WTC11 (cell line): ENCODE data around the gene MACF1. TPM values are rescaled to one million over a fixed set of nuclear protein-coding genes. Genes with fewer than 3 reads are reported as not detected.

Experiments used
- ATAC-seq: fragments of 200-7000 bp; cut with Tn5 transposase; 2 replicates; pipeline ENCODE4 v1.10.0; 2021; ENCODE audit warnings: mild to moderate bottlenecking, moderate library complexity
- CTCF ChIA-PET: fragments of 300-600 bp; sonication (Branson Sonifier 250); formaldehyde crosslinking; loops from one replicate; lab custom pipeline; 2021; ENCODE audit warnings: antibody characterized with exemption; lab: Charles Lee
- POLR2A ChIA-PET: fragments of 350-600 bp; sonication (Branson Sonifier 250); formaldehyde crosslinking; loops from one replicate; lab custom pipeline; 2021; ENCODE audit warnings: antibody characterized with exemption; lab: Charles Lee
- DNase-seq: peaks from one replicate; pipeline ENCODE4 v3.0.0; 2021; ENCODE audit warnings: low spot score
- H3K27ac Mint-ChIP-seq: 2 replicates; pipeline ENCODE4 v1.8.0; 2021; ENCODE audit warnings: mixed read lengths
- H3K27me3 Mint-ChIP-seq: 2 replicates; pipeline ENCODE4 v1.8.0; 2021; ENCODE audit warnings: low read depth, mild to moderate bottlenecking, moderate library complexity, mixed read lengths
- H3K36me3 Mint-ChIP-seq: 2 replicates; pipeline ENCODE4 v1.8.0; 2021; ENCODE audit warnings: mixed read lengths
- H3K4me1 Mint-ChIP-seq: 2 replicates; pipeline ENCODE4 v1.8.0; 2022; ENCODE audit warnings: mixed read lengths
- H3K4me3 Mint-ChIP-seq: 2 replicates; pipeline ENCODE4 v1.8.0; 2021; ENCODE audit warnings: mild to moderate bottlenecking, moderate library complexity, mixed read lengths
- H3K9me3 Mint-ChIP-seq: 2 replicates; pipeline ENCODE4 v1.8.0; 2021; ENCODE audit warnings: mixed read lengths
- ATF1 ChIP-seq: sonication (generic); formaldehyde crosslinking; IDR thresholded peaks from 2 replicates; pipeline ENCODE4 v1.8.1; 2023; ENCODE audit warnings: mild to moderate bottlenecking, moderate library complexity, missing genetic modification reagents
- ATF3 ChIP-seq: sonication (generic); formaldehyde crosslinking; conservative IDR thresholded peaks from 2 replicates; pipeline ENCODE4 v1.8.1; 2022; ENCODE audit warnings: mild to moderate bottlenecking, missing genetic modification reagents
- CBFB ChIP-seq: sonication (generic); formaldehyde crosslinking; IDR thresholded peaks from 2 replicates; pipeline ENCODE4 v1.8.1; 2022; ENCODE audit warnings: mild to moderate bottlenecking, low read depth, missing genetic modification reagents
- CREM ChIP-seq: sonication (generic); formaldehyde crosslinking; IDR thresholded peaks from 2 replicates; pipeline ENCODE4 v1.8.1; 2022; ENCODE audit warnings: mild to moderate bottlenecking, missing genetic modification reagents, moderate library complexity
- E2F4 ChIP-seq: sonication (generic); formaldehyde crosslinking; IDR thresholded peaks from 2 replicates; pipeline ENCODE4 v1.8.1; 2022; ENCODE audit warnings: low read depth, mild to moderate bottlenecking, moderate library complexity, missing genetic modification reagents, borderline replicate concordance
- EMX1 ChIP-seq: fragments of 250-450 bp; sonication (Bioruptor Pico); IDR thresholded peaks from 2 replicates; pipeline ENCODE4 v1.8.0; 2021; ENCODE audit warnings: mild to moderate bottlenecking
- FOXK1 ChIP-seq: sonication (generic); formaldehyde crosslinking; IDR thresholded peaks from 2 replicates; pipeline ENCODE4 v1.8.0; 2022; ENCODE audit warnings: mild to moderate bottlenecking, moderate library complexity, missing genetic modification reagents
- FOXP1 ChIP-seq: sonication (generic); formaldehyde crosslinking; IDR thresholded peaks from 2 replicates; pipeline ENCODE4 v1.8.0; 2022; ENCODE audit warnings: missing genetic modification reagents, mild to moderate bottlenecking, moderate library complexity, borderline replicate concordance
- GRHL2 ChIP-seq: fragments of 250-450 bp; sonication (Bioruptor Pico); IDR thresholded peaks from 2 replicates; pipeline ENCODE4 v1.8.0; 2022; ENCODE audit warnings: mild to moderate bottlenecking, moderate library complexity; ENCODE audit not compliant: insufficient replicate concordance, severe bottlenecking
- JUN ChIP-seq: sonication (generic); formaldehyde crosslinking; IDR thresholded peaks from 2 replicates; pipeline ENCODE4 v1.8.0; 2023; ENCODE audit warnings: mild to moderate bottlenecking, missing genetic modification reagents
- KAT7 ChIP-seq: sonication (generic); formaldehyde crosslinking; IDR thresholded peaks from 2 replicates; pipeline ENCODE4 v1.8.1; 2023; ENCODE audit warnings: missing genetic modification reagents, mild to moderate bottlenecking, borderline replicate concordance
- MAX ChIP-seq: sonication (generic); formaldehyde crosslinking; IDR thresholded peaks from 2 replicates; pipeline ENCODE4 v1.8.0; 2022; ENCODE audit warnings: mild to moderate bottlenecking, missing genetic modification reagents
- MLX ChIP-seq: sonication (generic); formaldehyde crosslinking; IDR thresholded peaks from 2 replicates; pipeline ENCODE4 v1.8.1; 2023; ENCODE audit warnings: mild to moderate bottlenecking, missing genetic modification reagents, moderate library complexity
- MXD4 ChIP-seq: fragments of 250-450 bp; sonication (Bioruptor Pico); IDR thresholded peaks from 2 replicates; pipeline ENCODE4 v1.8.0; 2021; ENCODE audit warnings: mild to moderate bottlenecking, moderate library complexity, borderline replicate concordance
- MYBL2 ChIP-seq: sonication (generic); formaldehyde crosslinking; IDR thresholded peaks from 2 replicates; pipeline ENCODE4 v1.8.1; 2023; ENCODE audit warnings: mild to moderate bottlenecking, moderate library complexity, missing genetic modification reagents
- NFE2L1 ChIP-seq: sonication (generic); formaldehyde crosslinking; IDR thresholded peaks from 2 replicates; pipeline ENCODE4 v1.8.1; 2023; ENCODE audit warnings: missing genetic modification reagents
- NFYB ChIP-seq: sonication (generic); formaldehyde crosslinking; conservative IDR thresholded peaks from 2 replicates; pipeline ENCODE4 v1.8.0; 2022; ENCODE audit warnings: low read depth, missing genetic modification reagents
- NR1H2 ChIP-seq: sonication (generic); formaldehyde crosslinking; IDR thresholded peaks from 2 replicates; pipeline ENCODE4 v1.9.0; 2021; ENCODE audit warnings: mild to moderate bottlenecking, moderate library complexity, missing genetic modification reagents
- NR2C2 ChIP-seq: sonication (generic); formaldehyde crosslinking; IDR thresholded peaks from 2 replicates; pipeline ENCODE4 v1.8.0; 2022; ENCODE audit warnings: mild to moderate bottlenecking, missing genetic modification reagents
- PRDM15 ChIP-seq: sonication (generic); formaldehyde crosslinking; IDR thresholded peaks from 2 replicates; pipeline ENCODE4 v1.8.0; 2022; ENCODE audit warnings: missing genetic modification reagents
- SOX15 ChIP-seq: fragments of 250-450 bp; sonication (Bioruptor Pico); IDR thresholded peaks from 2 replicates; pipeline ENCODE4 v1.9.0; 2021; ENCODE audit warnings: mild to moderate bottlenecking
- SP1 ChIP-seq: sonication (generic); formaldehyde crosslinking; conservative IDR thresholded peaks from 2 replicates; pipeline ENCODE4 v1.8.1; 2022; ENCODE audit warnings: missing genetic modification reagents
- STAT6 ChIP-seq: sonication (generic); formaldehyde crosslinking; conservative IDR thresholded peaks from 2 replicates; pipeline ENCODE4 v1.8.1; 2023; ENCODE audit warnings: mild to moderate bottlenecking, low read depth, missing genetic modification reagents, moderate library complexity
- TP53 ChIP-seq: sonication (generic); formaldehyde crosslinking; IDR thresholded peaks from 2 replicates; pipeline ENCODE4 v1.8.1; 2023; ENCODE audit warnings: mild to moderate bottlenecking, missing genetic modification reagents
- ZBTB43 ChIP-seq: sonication (generic); formaldehyde crosslinking; IDR thresholded peaks from 2 replicates; pipeline ENCODE4 v1.8.1; 2023; ENCODE audit warnings: mild to moderate bottlenecking, missing genetic modification reagents
- ZNF232 ChIP-seq: sonication (generic); formaldehyde crosslinking; IDR thresholded peaks from 2 replicates; pipeline ENCODE4 v1.8.0; 2022; ENCODE audit warnings: mild to moderate bottlenecking, missing genetic modification reagents
- ZNF317 ChIP-seq: sonication (generic); formaldehyde crosslinking; IDR thresholded peaks from 2 replicates; pipeline ENCODE4 v1.8.1; 2023; ENCODE audit warnings: low read depth, mild to moderate bottlenecking, moderate library complexity, missing genetic modification reagents, borderline replicate concordance
- total RNA-seq: library from RNA; stranded (reverse); gene quantifications from 3 replicates; pipeline ENCODE4 v1.2.3, GENCODE V29; 2021

MACF1 gene
- total RNA-seq, 1 experiment from 2014 or later: 327 TPM

- Mint-ChIP-seq H3K4me3 (peak within 1 kb of the TSS; percentile 81), H3K27me3 (peaks cover 51% of the 10 kb centered on the region), H3K9me3 (no peaks in the 10 kb centered on the region), H3K4me1 (peaks cover 5% of the 10 kb centered on the region), H3K27ac (no peak within 1 kb of the TSS), H3K36me3 (peaks cover 9% of the 10 kb centered on the region)
- DNase-seq: peak; percentile 78
- ATAC-seq: peak; percentile 77
- ChIA-PET POLR2A (interaction anchor here (1.6 kb wide), 1 partner anchor 35 kb away, joined by 4 read pairs; no protein-coding TSS in a partner anchor), CTCF (interaction anchor here (0.6 to 6.1 kb wide), 5 partner anchors 14 to 393 kb away, joined by 3 to 38 read pairs (median 4); no protein-coding TSS in a partner anchor)
- TF ChIP-seq ZNF317 (CRISPR knock-in tag) (no peak), PRDM15 (CRISPR knock-in tag) (no peak), FOXK1 (CRISPR knock-in tag) (0 out of 2 replicates have a peak, but pooled peaks have one; percentile 14), CBFB (CRISPR knock-in tag) (no peak), TP53 (CRISPR knock-in tag) (0 out of 2 replicates have a peak, but pooled peaks have one; percentile 5), ZBTB43 (CRISPR knock-in tag) (0 out of 2 replicates have a peak, but pooled peaks have one; percentile 38), EMX1 (CRISPR knock-in tag) (no peak), ATF1 (CRISPR knock-in tag) (peak; percentile 51; the same call in 1 of the 2 replicates), KAT7 (CRISPR knock-in tag) (no peak), MXD4 (CRISPR knock-in tag) (no peak), ZNF232 (no peak), MAX (CRISPR knock-in tag) (peak; percentile 43; the same call in 1 of the 2 replicates), NR2C2 (CRISPR knock-in tag) (no peak), MLX (no peak), NFE2L1 (CRISPR knock-in tag) (no peak; the same call in 1 of the 2 replicates), E2F4 (CRISPR knock-in tag) (peak; percentile 42; the same call in 1 of the 2 replicates), JUN (CRISPR knock-in tag) (no peak), CREM (CRISPR knock-in tag) (0 out of 2 replicates have a peak, but pooled peaks have one; percentile 12), ATF3 (CRISPR knock-in tag) (no peak), MYBL2 (CRISPR knock-in tag) (no peak), GRHL2 (CRISPR knock-in tag) (no peak), NR1H2 (no peak), STAT6 (CRISPR knock-in tag) (no peak), SP1 (CRISPR knock-in tag) (peak; percentile 68), FOXP1 (CRISPR knock-in tag) (0 out of 2 replicates have a peak, but pooled peaks have one; percentile 9), SOX15 (CRISPR knock-in tag) (no peak), NFYB (peak; percentile 72)
Measured at GRCh38 chr1:39491146-39491921, 286.8 kb downstream of the MACF1 start, which contains the start of gene BMP8A. Gene BMP8A, plus strand, starts transcription at chr1:39491636. Its CDS starts 356 bp downstream, at chr1:39491992.
